GM23338 (cell line): ENCODE measurements around the gene ZFYVE27. TPM values are rescaled to one million over a fixed set of nuclear protein-coding genes. Genes with fewer than 3 reads are reported as not detected.

Experiments used
- ATAC-seq: fragments of 200-7000 bp; cut with Tn5 transposase; 3 replicates; pipeline ENCODE4 v1.9.1; 2020
- DNase-seq: peaks from one replicate; pipeline ENCODE4 v3.0.0-alpha.2; 2015; ENCODE audit warnings: low spot score
- H2AFZ ChIP-seq: fragments of 200-600 bp; sonication (generic); 2 replicates; pipeline ENCODE4 v1.8.0; 2016; ENCODE audit warnings: antibody characterized with exemption, mild to moderate bottlenecking, moderate library complexity
- H3F3A ChIP-seq: fragments of 200-600 bp; sonication (generic); replicated peaks from 2 replicates; pipeline ENCODE4 v1.8.0; 2017; ENCODE audit warnings: antibody characterized with exemption, mixed run types, low read depth
- H3K27ac ChIP-seq: fragments of 200-600 bp; sonication (generic); 2 replicates; pipeline ENCODE4 v1.6.1; 2016; ENCODE audit warnings: low read depth
- H3K27me3 ChIP-seq: fragments of 200-600 bp; sonication (generic); 2 replicates; pipeline ENCODE4 v1.8.0; 2016; ENCODE audit warnings: mild to moderate bottlenecking, mixed run types, moderate library complexity; ENCODE audit not compliant: insufficient read depth
- H3K36me3 ChIP-seq: fragments of 200-600 bp; sonication (generic); 2 replicates; pipeline ENCODE4 v1.8.0; 2016; ENCODE audit warnings: mild to moderate bottlenecking; ENCODE audit not compliant: insufficient read depth
- H3K4me1 ChIP-seq: fragments of 200-600 bp; sonication (generic); 2 replicates; pipeline ENCODE4 v1.8.0; 2016; ENCODE audit warnings: mild to moderate bottlenecking, moderate library complexity; ENCODE audit not compliant: insufficient read depth
- H3K4me2 ChIP-seq: fragments of 200-600 bp; sonication (generic); 2 replicates; pipeline ENCODE4 v1.7.1; 2017; ENCODE audit warnings: mixed run types
- H3K4me3 ChIP-seq: fragments of 200-600 bp; sonication (generic); 2 replicates; pipeline ENCODE4 v1.6.1; 2016; ENCODE audit warnings: mixed run types
- H3K79me2 ChIP-seq: fragments of 200-600 bp; sonication (generic); replicated peaks from 2 replicates; pipeline ENCODE4 v1.8.0; 2017; ENCODE audit warnings: mild to moderate bottlenecking; ENCODE audit not compliant: insufficient read depth
- H3K9me2 ChIP-seq: fragments of 200-600 bp; sonication (generic); 2 replicates; pipeline ENCODE4 v1.8.0; 2017; ENCODE audit not compliant: insufficient read depth
- H4K20me1 ChIP-seq: fragments of 200-600 bp; sonication (generic); replicated peaks from 2 replicates; pipeline ENCODE4 v1.8.0; 2017; ENCODE audit warnings: mild to moderate bottlenecking; ENCODE audit not compliant: insufficient read depth
- H3K27ac Mint-ChIP-seq: 2 replicates; pipeline ENCODE4 v1.8.0; 2020; ENCODE audit warnings: inconsistent platforms, mild to moderate bottlenecking, moderate library complexity, mixed read lengths
- H3K27me3 Mint-ChIP-seq: 3 replicates; pipeline ENCODE4 v1.8.0; 2022; ENCODE audit warnings: low read depth, mild to moderate bottlenecking, moderate library complexity, mixed read lengths, inconsistent platforms; ENCODE audit not compliant: insufficient read depth, poor library complexity
- H3K36me3 Mint-ChIP-seq: 3 replicates; pipeline ENCODE4 v1.8.0; 2021; ENCODE audit warnings: low read depth, mild to moderate bottlenecking, inconsistent platforms, moderate library complexity, mixed read lengths
- H3K4me1 Mint-ChIP-seq: 3 replicates; pipeline ENCODE4 v1.8.0; 2020; ENCODE audit warnings: mild to moderate bottlenecking, inconsistent platforms, mixed read lengths
- H3K4me3 Mint-ChIP-seq: 3 replicates; pipeline ENCODE4 v1.8.0; 2021; ENCODE audit warnings: moderate library complexity, mild to moderate bottlenecking, inconsistent platforms, mixed read lengths
- H3K9me3 Mint-ChIP-seq: 3 replicates; pipeline ENCODE4 v1.8.0; 2020; ENCODE audit warnings: moderate library complexity, mild to moderate bottlenecking, inconsistent platforms, mixed read lengths
- CREB1 ChIP-seq: fragments of 250-450 bp; sonication (Bioruptor Pico); IDR thresholded peaks from 2 replicates; pipeline ENCODE4 v1.5.0; 2020; ENCODE audit warnings: low read depth, mild to moderate bottlenecking, moderate library complexity
- ETS1 ChIP-seq: IDR thresholded peaks from 2 replicates; pipeline ENCODE4 v1.6.1; 2016; ENCODE audit warnings: antibody characterized with exemption
- EZH2 ChIP-seq: fragments of 200-600 bp; sonication (generic); IDR thresholded peaks from one replicate; pipeline ENCODE4 v1.8.0; 2017; ENCODE audit warnings: antibody characterized with exemption, mild to moderate bottlenecking, low read depth; ENCODE audit not compliant: unreplicated experiment
- EZH2phosphoT487 ChIP-seq: fragments of 200-600 bp; sonication (generic); IDR thresholded peaks from one replicate; pipeline ENCODE4 v1.8.1; 2018; ENCODE audit warnings: antibody characterized with exemption; ENCODE audit not compliant: unreplicated experiment
- JUNB ChIP-seq: IDR thresholded peaks from one replicate; pipeline ENCODE4 v1.6.1; 2016; ENCODE audit warnings: antibody characterized with exemption; ENCODE audit not compliant: unreplicated experiment
- NANOG ChIP-seq: IDR thresholded peaks from 2 replicates; pipeline ENCODE4 v1.6.1; 2016; ENCODE audit warnings: antibody characterized with exemption, borderline replicate concordance
- POLR2AphosphoS5 ChIP-seq: IDR thresholded peaks from 2 replicates; pipeline ENCODE4 v1.6.1; 2016; ENCODE audit warnings: antibody characterized with exemption, low read depth
- REST ChIP-seq: IDR thresholded peaks from one replicate; pipeline ENCODE4 v1.6.1; 2018; ENCODE audit warnings: antibody characterized with exemption; ENCODE audit not compliant: unreplicated experiment
- STAT1 ChIP-seq: IDR thresholded peaks from one replicate; pipeline ENCODE4 v1.6.1; 2016; ENCODE audit warnings: antibody characterized with exemption; ENCODE audit not compliant: unreplicated experiment
- ZNF114 ChIP-seq: fragments of 250-450 bp; sonication (Bioruptor Pico); IDR thresholded peaks from 2 replicates; pipeline ENCODE4 v1.5.0; 2020; ENCODE audit warnings: mild to moderate bottlenecking, moderate library complexity
- ZNF331 ChIP-seq: fragments of 250-450 bp; sonication (Bioruptor Pico); IDR thresholded peaks from 2 replicates; pipeline ENCODE4 v1.5.0; 2020; ENCODE audit warnings: low read depth, mild to moderate bottlenecking, moderate library complexity
- ZNF462 ChIP-seq: fragments of 250-450 bp; sonication (Bioruptor Pico); IDR thresholded peaks from 2 replicates; pipeline ENCODE4 v1.5.0; 2020; ENCODE audit warnings: mild to moderate bottlenecking, moderate library complexity
- polyA plus RNA-seq: library from polyadenylated mRNA; unstranded; fragments of >200 nt; fragmentation: Nextera tagmentation; extraction: Ambion mirVana; gene quantifications from 2 replicates; pipeline ENCODE4 v1.2.1, GENCODE V29; 2016
- total RNA-seq: library from RNA; depleted of rRNA; stranded (reverse); fragments of >200 nt; shearing (Covaris generic); gene quantifications from 2 replicates; pipeline ENCODE4 v1.2.3, GENCODE V29; 2014
- TF ChIP-seq, protein P1 (sequence below), 2 experiments: fragments of 200-600 bp in 1 of 2; sonication (generic) in 1 of 2; conservative IDR thresholded peaks; 2 replicates each; pipeline versions ENCODE4 v1.5.1 to v1.6.1; 2016 to 2017; ENCODE audit warnings: antibody characterized with exemption in 2 of 2, low read depth in 2 of 2, mild to moderate bottlenecking in 2 of 2, moderate library complexity in 1 of 2

Gene ZFYVE27
- total and polyA plus RNA-seq, 2 experiments from 2014 or later: 15.0 to 25.8 TPM

DNA sequence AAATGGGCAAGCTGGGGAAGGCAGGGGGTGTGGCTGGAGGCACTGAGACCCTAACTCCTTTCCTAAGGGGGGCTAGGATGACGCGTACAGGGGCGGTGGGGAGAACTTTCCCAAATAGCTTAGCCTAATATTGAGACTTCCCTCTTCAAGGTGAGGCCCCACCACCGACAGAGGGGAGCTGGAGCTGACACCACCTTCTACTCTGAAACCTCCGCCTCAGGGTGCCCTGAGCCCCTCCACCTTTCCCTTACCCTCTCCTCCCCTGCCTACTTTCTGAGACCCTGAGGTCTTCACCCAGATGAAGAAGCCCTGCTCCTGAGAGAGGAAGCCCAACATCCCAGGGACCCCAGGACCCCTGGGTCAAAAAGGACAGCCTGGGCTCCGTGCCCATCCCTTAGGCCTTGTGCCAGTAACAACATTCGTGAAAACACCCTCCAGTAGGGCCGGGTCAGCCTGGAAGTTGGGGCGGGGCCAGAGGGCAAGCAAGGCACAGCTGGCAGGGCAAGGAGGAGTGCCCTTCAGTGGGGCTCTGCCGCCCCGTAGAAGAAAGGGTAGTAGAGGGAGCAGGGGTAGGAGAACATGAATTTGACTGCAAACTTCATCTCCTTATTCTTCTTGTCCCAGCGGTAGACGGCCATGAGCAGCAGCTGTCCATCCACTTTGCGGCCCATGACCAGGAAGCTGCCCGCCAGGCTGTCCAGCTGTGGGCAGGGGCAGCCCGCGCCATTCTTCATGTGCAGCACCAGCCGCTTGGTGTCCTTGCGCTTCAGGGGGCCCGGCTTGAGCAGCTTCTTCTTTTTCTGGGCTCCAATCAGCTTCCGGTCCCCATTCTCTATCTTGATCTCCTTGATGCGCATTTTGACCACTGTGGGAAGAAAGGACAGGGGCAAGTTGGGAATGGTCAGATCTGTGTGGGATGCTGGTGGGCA, 30.3 kb downstream of the ZFYVE27 start:
- H3K9me3 Mint-ChIP-seq: peaks cover 2% of the 10 kb centered on the region; the same call in 2 of the 3 replicates
- H3K4me3 Mint-ChIP-seq: no peak overlapping the region
- no peak overlapping the region for H3K4me2 ChIP-seq
- no peaks in the 10 kb centered on the region for H3K36me3 ChIP-seq
- H3K4me1 Mint-ChIP-seq: peaks cover 29% of the 10 kb centered on the region
- H3K79me2 ChIP-seq: no peaks in the 10 kb centered on the region
- no peak for TF ChIP-seq ETS1
- TF ChIP-seq REST: no peak
- no peak for TF ChIP-seq CREB1 (CRISPR knock-in tag)
- TF ChIP-seq ZNF462: no peak
- no peak for TF ChIP-seq EZH2phosphoT487
- TF ChIP-seq ZNF331 (CRISPR knock-in tag): no peak
- no peak for TF ChIP-seq NANOG
- TF ChIP-seq ZNF114 (CRISPR knock-in tag): no peak
- TF ChIP-seq POLR2AphosphoS5: no peak
- no peak for TF ChIP-seq EZH2
- TF ChIP-seq STAT1: no peak
- TF ChIP-seq, protein P1, sequence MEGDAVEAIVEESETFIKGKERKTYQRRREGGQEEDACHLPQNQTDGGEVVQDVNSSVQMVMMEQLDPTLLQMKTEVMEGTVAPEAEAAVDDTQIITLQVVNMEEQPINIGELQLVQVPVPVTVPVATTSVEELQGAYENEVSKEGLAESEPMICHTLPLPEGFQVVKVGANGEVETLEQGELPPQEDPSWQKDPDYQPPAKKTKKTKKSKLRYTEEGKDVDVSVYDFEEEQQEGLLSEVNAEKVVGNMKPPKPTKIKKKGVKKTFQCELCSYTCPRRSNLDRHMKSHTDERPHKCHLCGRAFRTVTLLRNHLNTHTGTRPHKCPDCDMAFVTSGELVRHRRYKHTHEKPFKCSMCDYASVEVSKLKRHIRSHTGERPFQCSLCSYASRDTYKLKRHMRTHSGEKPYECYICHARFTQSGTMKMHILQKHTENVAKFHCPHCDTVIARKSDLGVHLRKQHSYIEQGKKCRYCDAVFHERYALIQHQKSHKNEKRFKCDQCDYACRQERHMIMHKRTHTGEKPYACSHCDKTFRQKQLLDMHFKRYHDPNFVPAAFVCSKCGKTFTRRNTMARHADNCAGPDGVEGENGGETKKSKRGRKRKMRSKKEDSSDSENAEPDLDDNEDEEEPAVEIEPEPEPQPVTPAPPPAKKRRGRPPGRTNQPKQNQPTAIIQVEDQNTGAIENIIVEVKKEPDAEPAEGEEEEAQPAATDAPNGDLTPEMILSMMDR (conservative IDR thresholded peaks at IDR 0.05; ENCODE audit: low read depth in 2 of 2): no peak
- no peak for TF ChIP-seq JUNB
- H3F3A ChIP-seq: no peaks in the 10 kb centered on the region
- H3K9me2 ChIP-seq: no peaks in the 10 kb centered on the region
- H3K36me3 Mint-ChIP-seq: no peaks in the 10 kb centered on the region; the same call in 2 of the 3 replicates
- no peak for DNase-seq
- H3K27me3 ChIP-seq: peaks cover 33% of the 10 kb centered on the region
- no peak for ATAC-seq
- peaks cover 12% of the 10 kb centered on the region; the same call in 1 of the 2 replicates for H3K4me1 ChIP-seq
- no peak overlapping the region for H3K27ac Mint-ChIP-seq
- H3K27me3 Mint-ChIP-seq: peaks cover 40% of the 10 kb centered on the region
- H4K20me1 ChIP-seq: no peaks in the 10 kb centered on the region; the same call in 1 of the 2 replicates
- H3K27ac ChIP-seq: no peak overlapping the region
- H2AFZ ChIP-seq: no peak overlapping the region
- H3K4me3 ChIP-seq: no peak overlapping the region
